Duodenal mucosa (tissue), 2 donors: ENCODE data around the gene TRIM31.

Experiments
- H3K27ac ChIP-seq: one replicate; pipeline ENCODE4 v1.7.0; 2013; ENCODE audit warnings: low read depth, low read length
- H3K27me3 ChIP-seq, 2 donors: one replicate each; pipeline ENCODE4 v1.7.0; 2013; ENCODE audit warnings: low read length in 2 of 2, control low read depth in 1 of 2; ENCODE audit not compliant: insufficient read depth in 2 of 2, control insufficient read depth in 1 of 2
- H3K36me3 ChIP-seq, 2 donors: one replicate each; pipeline ENCODE4 v1.7.0; 2013; ENCODE audit warnings: low read length in 2 of 2, control low read depth in 1 of 2; ENCODE audit not compliant: insufficient read depth in 2 of 2, control insufficient read depth in 1 of 2
- H3K4me1 ChIP-seq, 2 donors: one replicate each; pipeline ENCODE4 v1.7.0; 2013; ENCODE audit warnings: low read length in 2 of 2, control low read depth in 1 of 2; ENCODE audit not compliant: insufficient read depth in 2 of 2, control insufficient read depth in 1 of 2
- H3K4me3 ChIP-seq, 2 donors: one replicate each; pipeline ENCODE4 v1.7.0; 2013; ENCODE audit warnings: low read length in 2 of 2, low read depth in 1 of 2
- H3K9ac ChIP-seq, 2 donors: one replicate each; pipeline ENCODE4 v1.7.0; 2013; ENCODE audit warnings: low read length in 2 of 2, low read depth in 1 of 2
- H3K9me3 ChIP-seq, 2 donors: one replicate each; pipeline ENCODE4 v1.7.0; 2013; ENCODE audit warnings: low read length in 2 of 2, control low read depth in 1 of 2; ENCODE audit not compliant: control insufficient read depth in 1 of 2

The TRIM31 gene

GRCh38 chr6:30075790-30076732 is 36.8 kb downstream of the TRIM31 start:
- Histone ChIP-seq H3K36me3 (no peaks in the 10 kb centered on the region), H3K27me3 (peaks cover 26 to 41% of the 10 kb centered on the region in 2 donors), H3K27ac (no peak overlapping the region), H3K9me3 (no peaks in the 10 kb centered on the region), H3K4me1 (peaks cover 17 to 19% of the 10 kb centered on the region in 2 donors), H3K9ac (no peak overlapping the region), H3K4me3 (peak overlapping the region; percentile 53 to 61)

DNA sequence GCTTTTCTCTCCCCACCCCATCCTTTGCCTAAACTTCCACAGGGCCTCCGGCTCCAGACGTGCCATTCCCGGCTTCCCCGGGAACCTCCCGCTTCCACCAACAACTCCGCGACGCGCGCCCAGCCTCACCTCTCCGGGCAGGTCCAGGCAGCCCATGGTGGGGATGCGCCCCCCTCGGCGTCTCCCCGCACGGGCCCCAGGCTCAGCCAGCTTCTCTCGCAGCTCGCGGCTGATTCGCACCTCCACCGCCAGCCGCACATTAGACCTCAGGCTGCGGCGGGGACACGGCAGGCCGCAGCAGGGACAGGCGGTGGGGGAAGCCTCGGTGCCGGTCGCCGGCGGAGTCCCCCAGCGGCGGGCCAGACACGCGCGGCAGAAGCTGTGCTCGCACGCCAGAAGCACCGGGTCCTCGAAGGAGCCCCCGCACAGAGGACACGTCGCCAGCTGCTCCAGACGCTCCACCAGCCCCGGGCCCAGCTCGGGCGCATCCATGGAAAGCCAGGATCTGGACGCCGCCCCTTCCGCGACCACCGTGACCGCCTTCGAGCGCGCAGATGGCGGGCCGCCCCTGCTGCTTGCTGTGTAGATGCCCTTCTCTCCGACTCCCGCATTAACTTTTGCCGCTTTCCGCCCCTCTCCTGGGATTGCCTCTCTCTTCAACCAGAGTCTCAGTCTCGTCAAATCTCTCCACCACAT is 37.6 kb downstream of the TRIM31 start, which contains the start of gene RNF39:
TSS of gene RNF39 (minus strand) at position 676 of the 696 bp plus-strand sequence. CDS start at position 492, 184 bp downstream.
- H3K9ac ChIP-seq: peak within 1 kb of the TSS; percentile 13 to 54
- peaks cover 0 to 5% of the 10 kb centered on the region in 2 donors for H3K36me3 ChIP-seq
- H3K4me3 ChIP-seq: peak within 1 kb of the TSS; percentile 53 to 61
- H3K27ac ChIP-seq: no peak within 1 kb of the TSS
- H3K27me3 ChIP-seq: peaks cover 26 to 41% of the 10 kb centered on the region in 2 donors
- H3K9me3 ChIP-seq: no peaks in the 10 kb centered on the region
- H3K4me1 ChIP-seq: peaks cover 17 to 19% of the 10 kb centered on the region in 2 donors

DNA sequence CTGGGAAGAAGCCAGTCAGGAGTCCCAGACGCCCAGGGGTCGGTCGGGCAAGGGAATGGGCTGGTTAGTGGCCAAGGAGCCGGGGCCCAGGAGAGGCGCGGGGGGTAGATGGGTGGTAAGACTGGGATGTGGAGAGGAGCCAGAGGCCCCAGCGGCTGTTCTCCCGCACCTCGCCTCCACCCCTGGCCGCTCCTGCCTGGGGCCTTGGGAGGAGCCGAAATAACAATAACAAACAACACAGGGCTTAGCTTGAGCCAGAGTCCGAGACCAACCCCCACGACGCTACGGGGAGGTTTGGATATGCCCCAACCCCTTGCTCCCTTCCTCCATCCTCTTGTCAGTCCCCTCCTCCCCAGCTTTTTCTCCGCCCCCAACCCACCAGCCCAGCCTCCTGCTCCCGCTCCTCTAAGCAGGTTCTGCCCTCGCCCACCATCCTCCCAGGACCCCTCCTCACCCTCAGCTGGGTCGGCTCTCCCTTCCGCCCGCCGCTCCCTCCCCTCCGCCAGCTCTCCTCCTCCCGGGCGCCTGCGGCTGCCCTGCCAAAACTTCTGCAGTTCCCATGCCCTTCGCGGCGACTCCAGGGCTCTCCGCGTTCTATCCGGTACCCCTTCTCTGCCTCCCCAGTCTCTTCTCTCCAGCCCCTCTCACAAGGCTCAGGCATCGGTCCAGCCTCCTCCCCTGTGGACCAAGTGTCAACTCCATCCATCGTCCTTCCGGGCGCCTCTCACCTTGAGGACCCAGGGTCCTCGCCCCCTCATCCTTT is 38.4 kb downstream of the TRIM31 start:
- H3K27me3 ChIP-seq: peaks cover 26 to 41% of the 10 kb centered on the region in 2 donors

GRCh38 chr6:30073489-30074235 is 39.2 kb downstream of the TRIM31 start:
- Histone ChIP-seq H3K27me3 (peaks cover 26 to 41% of the 10 kb centered on the region in 2 donors), H3K9me3 (no peaks in the 10 kb centered on the region), H3K4me3 (no peak overlapping the region), H3K27ac (no peak overlapping the region), H3K4me1 (peaks cover 17 to 19% of the 10 kb centered on the region in 2 donors), H3K9ac (no peak overlapping the region), H3K36me3 (peaks cover 4 to 16% of the 10 kb centered on the region in 2 donors)

More for the DNA sequence above, 38.4 kb downstream of the TRIM31 start:
- H3K9ac ChIP-seq: peak overlapping the region; percentile 13 to 54
- H3K27ac ChIP-seq: no peak overlapping the region
- H3K4me3 ChIP-seq: peak overlapping the region; percentile 53 to 61
- peaks cover 17 to 19% of the 10 kb centered on the region in 2 donors for H3K4me1 ChIP-seq
- H3K9me3 ChIP-seq: no peaks in the 10 kb centered on the region
- peaks cover 2 to 10% of the 10 kb centered on the region in 2 donors for H3K36me3 ChIP-seq

- no peak overlapping the region for H3K4me3 ChIP-seq
- H3K9me3 ChIP-seq: no peaks in the 10 kb centered on the region
- H3K27me3 ChIP-seq: peaks cover 26 to 39% of the 10 kb centered on the region in 2 donors
- peaks cover 4 to 16% of the 10 kb centered on the region in 2 donors for H3K36me3 ChIP-seq
- H3K4me1 ChIP-seq: peaks cover 24 to 30% of the 10 kb centered on the region in 2 donors
- H3K27ac ChIP-seq: no peak overlapping the region
- H3K9ac ChIP-seq: no peak overlapping the region
Observed at GRCh38 chr6:30071858-30072257, 41.0 kb downstream of the TRIM31 start.

- Histone ChIP-seq H3K36me3 (peaks cover 4 to 16% of the 10 kb centered on the region in 2 donors), H3K4me1 (peaks cover 24 to 30% of the 10 kb centered on the region in 2 donors), H3K9me3 (no peaks in the 10 kb centered on the region), H3K27ac (no peak overlapping the region), H3K4me3 (no peak overlapping the region), H3K27me3 (peaks cover 26 to 39% of the 10 kb centered on the region in 2 donors), H3K9ac (no peak overlapping the region)
Observed at GRCh38 chr6:30071081-30071818, 41.6 kb downstream of the TRIM31 start.

DNA sequence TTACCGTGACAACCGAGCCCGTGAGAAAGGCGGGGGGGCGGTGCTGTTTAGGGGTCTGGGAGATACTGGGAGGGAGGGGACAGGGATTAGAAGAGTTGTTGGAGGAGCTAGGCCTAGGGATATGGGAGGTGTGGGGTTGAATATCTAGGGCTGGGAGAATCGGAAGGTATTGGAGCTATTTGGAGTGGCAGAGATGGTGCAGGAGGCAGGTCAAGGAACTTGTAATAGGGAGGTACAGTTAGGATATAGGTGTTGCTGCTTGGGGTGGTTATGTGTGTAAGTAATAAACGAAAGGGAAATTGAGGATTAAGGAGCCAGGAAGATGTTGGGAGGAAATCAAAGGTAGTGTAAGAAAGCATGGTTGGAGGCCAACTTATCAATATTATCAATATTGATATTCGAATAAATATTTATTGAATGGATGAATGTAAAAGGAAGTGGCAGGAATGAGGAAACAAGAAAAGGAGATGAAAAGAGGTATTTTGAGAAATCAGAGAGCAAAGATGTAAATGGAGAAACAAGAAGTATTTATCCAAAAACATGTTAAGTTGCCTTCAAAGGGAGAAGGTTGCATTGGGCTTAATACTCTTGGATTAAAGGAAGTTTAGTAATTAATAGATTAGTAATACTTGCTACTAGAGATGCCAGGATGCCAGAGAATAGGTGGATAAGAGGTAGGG is 45.3 kb downstream of the TRIM31 start:
- Histone ChIP-seq H3K9ac (peak overlapping the region; percentile 90 to 97), H3K4me3 (peak overlapping the region; percentile 90 to 96), H3K27ac (peak overlapping the region; percentile 75), H3K9me3 (no peaks in the 10 kb centered on the region), H3K27me3 (peaks cover 0 to 7% of the 10 kb centered on the region in 2 donors), H3K4me1 (peaks cover 19 to 21% of the 10 kb centered on the region in 2 donors), H3K36me3 (peaks cover 7 to 19% of the 10 kb centered on the region in 2 donors)

- Histone ChIP-seq H3K4me1 (peaks cover 19 to 28% of the 10 kb centered on the region in 2 donors), H3K36me3 (peaks cover 7 to 19% of the 10 kb centered on the region in 2 donors), H3K9ac (peak within 1 kb of the TSS; percentile 90 to 97), H3K4me3 (peak within 1 kb of the TSS; percentile 90 to 96), H3K9me3 (no peaks in the 10 kb centered on the region), H3K27me3 (peaks cover 0 to 2% of the 10 kb centered on the region in 2 donors), H3K27ac (peak within 1 kb of the TSS; percentile 91)
Observed at GRCh38 chr6:30066577-30067459, 46.1 kb downstream of the TRIM31 start, which contains the start of gene PPP1R11. Gene PPP1R11, plus strand, starts transcription at chr6:30067198. Its CDS starts 213 bp downstream, at chr6:30067411.
